H1 (cell line): ENCODE data around the gene RAB24. TPM values are rescaled to one million over a fixed set of nuclear protein-coding genes. Genes with fewer than 3 reads are reported as not detected.

Source experiments
- BCL11A ChIP-seq, 2 experiments: IDR thresholded peaks; one replicate each; pipeline ENCODE4 v1.6.1; 2011; ENCODE audit warnings: low read depth in 2 of 2, low read length in 2 of 2, mild to moderate bottlenecking in 2 of 2
- POLR2AphosphoS5 ChIP-seq: IDR thresholded peaks from 2 replicates; pipeline ENCODE4 v1.6.1; 2011; ENCODE audit warnings: low read depth, low read length
- RFX5 ChIP-seq: IDR thresholded peaks from 2 replicates; pipeline ENCODE4 v1.6.1; 2011; ENCODE audit warnings: low read depth, low read length, improper control_type of control experiment, borderline replicate concordance
- polyA plus RNA-seq, 7 experiments: library from polyadenylated mRNA; depleted of rRNA in 3 of 7; stranded (reverse) in 5 of 7; unstranded in 2 of 7; fragments of >200 nt in 5 of 7; fragments of 200-250 nt in 2 of 7; gene quantifications; 1 replicate in 5 of 7; 2 replicates in 1 of 7; 4 replicates in 1 of 7; pipeline versions ENCODE4 v1.2.1 to v1.2.3, GENCODE V29; 2011 to 2013; ENCODE audit warnings: missing spikeins in 2 of 7, mixed read lengths in 2 of 7
- total RNA-seq: library from RNA; stranded (reverse); fragmentation: NEBNext Ultra II Directional; extraction: Animal tissue kit (Norgen Biotek cat#: 25700); gene quantifications from 2 replicates; pipeline ENCODE4 v1.2.1, GENCODE V29; 2021

The RAB24 gene
- total and polyA plus RNA-seq, 2 of the 8 experiments (the other 6 are each of a cell fraction or from before 2014, with no cell fraction given) = 18.8 to 33.8 TPM

DNA sequence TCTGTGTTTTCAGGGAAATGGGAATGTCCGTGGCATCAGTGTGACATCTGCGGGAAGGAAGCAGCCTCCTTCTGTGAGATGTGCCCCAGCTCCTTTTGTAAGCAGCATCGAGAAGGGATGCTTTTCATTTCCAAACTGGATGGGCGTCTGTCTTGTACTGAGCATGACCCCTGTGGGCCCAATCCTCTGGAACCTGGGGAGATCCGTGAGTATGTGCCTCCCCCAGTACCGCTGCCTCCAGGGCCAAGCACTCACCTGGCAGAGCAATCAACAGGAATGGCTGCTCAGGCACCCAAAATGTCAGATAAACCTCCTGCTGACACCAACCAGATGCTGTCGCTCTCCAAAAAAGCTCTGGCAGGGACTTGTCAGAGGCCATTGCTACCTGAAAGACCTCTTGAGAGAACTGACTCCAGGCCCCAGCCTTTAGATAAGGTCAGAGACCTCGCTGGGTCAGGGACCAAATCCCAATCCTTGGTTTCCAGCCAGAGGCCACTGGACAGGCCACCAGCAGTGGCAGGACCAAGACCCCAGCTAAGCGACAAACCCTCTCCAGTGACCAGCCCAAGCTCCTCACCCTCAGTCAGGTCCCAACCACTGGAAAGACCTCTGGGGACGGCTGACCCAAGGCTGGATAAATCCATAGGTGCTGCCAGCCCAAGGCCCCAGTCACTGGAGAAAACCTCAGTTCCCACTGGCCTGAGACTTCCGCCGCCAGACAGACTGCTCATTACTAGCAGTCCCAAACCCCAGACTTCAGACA is 9.5 kb downstream of the RAB24 start (continued):
- no peak for TF ChIP-seq POLR2AphosphoS5
- TF ChIP-seq BCL11A (IDR thresholded peaks at IDR 0.05; ENCODE audit: low read depth in 2 of 2, low read length in 2 of 2) = no peak
- TF ChIP-seq RFX5 = no peak
